A673 (cell line): Measurements from ENCODE around the gene LFNG. TPM values are rescaled to one million over a fixed set of nuclear protein-coding genes. Genes with fewer than 3 reads are reported as not detected.

Source experiments
- BruUV-seq: library from RNA; stranded (reverse); fragments of 400-500 nt; replicated peaks from 2 replicates; lab custom pipeline; 2021; lab: Mats Ljungman, UMichigan
- CTCF ChIA-PET: fragments of 300-600 bp; sonication (Branson Sonifier 250); formaldehyde crosslinking; loops from one replicate; lab custom pipeline; 2022; ENCODE audit warnings: antibody characterized with exemption; lab: Charles Lee
- POLR2A ChIA-PET: fragments of 300-600 bp; sonication (Branson Sonifier 250); formaldehyde crosslinking; loops from one replicate; lab custom pipeline; 2022; ENCODE audit warnings: antibody characterized with exemption; ENCODE audit not compliant: low non-redundant PET; lab: Charles Lee
- DNase-seq: peaks from one replicate; pipeline ENCODE4 v3.0.0-alpha.2; 2015; ENCODE audit warnings: low spot score
- H3K27ac ChIP-seq: fragments of 200-600 bp; sonication (generic); 2 replicates; pipeline ENCODE4 v1.5.1; 2016; ENCODE audit warnings: mixed run types, low read depth, mild to moderate bottlenecking, mixed read lengths, antibody characterized with exemption, low read length; ENCODE audit not compliant: poor library complexity, severe bottlenecking
- H3K27me3 ChIP-seq: fragments of 200-600 bp; sonication (generic); replicated peaks from 2 replicates; pipeline ENCODE4 v1.6.1; 2017; ENCODE audit warnings: mixed run types, low read depth, mild to moderate bottlenecking, mixed read lengths, antibody characterized with exemption, low read length; ENCODE audit not compliant: insufficient read depth, poor library complexity
- H3K36me3 ChIP-seq: fragments of 200-600 bp; sonication (generic); 2 replicates; pipeline ENCODE4 v1.6.1; 2016; ENCODE audit warnings: mixed run types, mild to moderate bottlenecking, mixed read lengths, antibody characterized with exemption, low read length; ENCODE audit not compliant: insufficient read depth, poor library complexity, severe bottlenecking
- H3K4me1 ChIP-seq: fragments of 200-600 bp; sonication (generic); 2 replicates; pipeline ENCODE4 v1.6.1; 2017; ENCODE audit warnings: mixed run types, mild to moderate bottlenecking, mixed read lengths, antibody characterized with exemption, low read length; ENCODE audit not compliant: insufficient read depth, poor library complexity, severe bottlenecking
- H3K4me3 ChIP-seq: fragments of 200-600 bp; sonication (generic); 2 replicates; pipeline ENCODE4 v1.5.1; 2016; ENCODE audit warnings: low read depth, mixed run types, mild to moderate bottlenecking, mixed read lengths, low read length; ENCODE audit not compliant: poor library complexity, severe bottlenecking
- H3K9me3 ChIP-seq: fragments of 200-600 bp; sonication (generic); 2 replicates; pipeline ENCODE4 v1.6.1; 2016; ENCODE audit warnings: mixed run types, low read depth, mild to moderate bottlenecking, mixed read lengths, antibody characterized with exemption, low read length; ENCODE audit not compliant: poor library complexity, severe bottlenecking
- EZH2 ChIP-seq: fragments of 200-600 bp; sonication (generic); IDR thresholded peaks from 2 replicates; pipeline ENCODE4 v1.6.1; 2017; ENCODE audit warnings: borderline replicate concordance, low read depth, mild to moderate bottlenecking, mixed read lengths, antibody characterized with exemption, low read length; ENCODE audit not compliant: poor library complexity, severe bottlenecking
- intact Hi-C: fragments of 100-400 bp; cut with micrococcal nuclease; formaldehyde crosslinking; loops from one replicate; pipeline ENCODE4 v1.10.0; 2022; ENCODE audit not compliant: unreplicated experiment
- total RNA-seq: library from RNA; stranded (reverse); gene quantifications from 2 replicates; pipeline ENCODE4 v1.2.3, GENCODE V29; 2021
- TF ChIP-seq, protein P1 (sequence below): fragments of 300-800, 200-600 bp; sonication (generic); conservative IDR thresholded peaks from 2 replicates; pipeline ENCODE4 v1.5.1; 2017; ENCODE audit warnings: low read depth, mild to moderate bottlenecking, antibody characterized with exemption, low read length, moderate library complexity, mixed read lengths

The LFNG gene
- total RNA-seq, 1 experiment from 2014 or later, result 11.7 TPM

- H3K4me1 ChIP-seq, result peaks cover 43% of the 10 kb centered on the region
- no TSS peak for BruUV-seq
- intact Hi-C loops, result no loop called here
- H3K27ac ChIP-seq, result no peak overlapping the region
- TF ChIP-seq, protein P1, sequence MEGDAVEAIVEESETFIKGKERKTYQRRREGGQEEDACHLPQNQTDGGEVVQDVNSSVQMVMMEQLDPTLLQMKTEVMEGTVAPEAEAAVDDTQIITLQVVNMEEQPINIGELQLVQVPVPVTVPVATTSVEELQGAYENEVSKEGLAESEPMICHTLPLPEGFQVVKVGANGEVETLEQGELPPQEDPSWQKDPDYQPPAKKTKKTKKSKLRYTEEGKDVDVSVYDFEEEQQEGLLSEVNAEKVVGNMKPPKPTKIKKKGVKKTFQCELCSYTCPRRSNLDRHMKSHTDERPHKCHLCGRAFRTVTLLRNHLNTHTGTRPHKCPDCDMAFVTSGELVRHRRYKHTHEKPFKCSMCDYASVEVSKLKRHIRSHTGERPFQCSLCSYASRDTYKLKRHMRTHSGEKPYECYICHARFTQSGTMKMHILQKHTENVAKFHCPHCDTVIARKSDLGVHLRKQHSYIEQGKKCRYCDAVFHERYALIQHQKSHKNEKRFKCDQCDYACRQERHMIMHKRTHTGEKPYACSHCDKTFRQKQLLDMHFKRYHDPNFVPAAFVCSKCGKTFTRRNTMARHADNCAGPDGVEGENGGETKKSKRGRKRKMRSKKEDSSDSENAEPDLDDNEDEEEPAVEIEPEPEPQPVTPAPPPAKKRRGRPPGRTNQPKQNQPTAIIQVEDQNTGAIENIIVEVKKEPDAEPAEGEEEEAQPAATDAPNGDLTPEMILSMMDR, result 0 out of 2 replicates have a peak, but pooled peaks have one; percentile 9
- TF ChIP-seq EZH2, result no peak
- no peaks in the 10 kb centered on the region for H3K36me3 ChIP-seq
- ChIA-PET POLR2A (interaction anchor here (0.7 kb wide), 1 partner anchor 1175 kb away, joined by 6 read pairs; no protein-coding TSS in a partner anchor), CTCF (no interaction called here)
- no peaks in the 10 kb centered on the region for H3K9me3 ChIP-seq
- DNase-seq, result no peak
- peak overlapping the region; percentile 59 for H3K4me3 ChIP-seq
- H3K27me3 ChIP-seq, result no peaks in the 10 kb centered on the region
Measured at GRCh38 chr7:2520131-2520760, 672 bp downstream of the LFNG start.

- POLR2A ChIA-PET, result interaction anchor here (0.7 kb wide), 1 partner anchor 1176 kb away, joined by 6 read pairs; no protein-coding TSS in a partner anchor
- peak overlapping the region; percentile 59 for H3K4me3 ChIP-seq
- no peaks in the 10 kb centered on the region for H3K36me3 ChIP-seq
- no peaks in the 10 kb centered on the region for H3K27me3 ChIP-seq
- TF ChIP-seq EZH2, result no peak
- TF ChIP-seq, protein P1, result no peak
- peak; percentile 53 for DNase-seq
- no peaks in the 10 kb centered on the region for H3K9me3 ChIP-seq
- intact Hi-C loops, result no loop called here
- CTCF ChIA-PET, result no interaction called here
- peaks cover 43% of the 10 kb centered on the region for H3K4me1 ChIP-seq
- BruUV-seq, result TSS peak; percentile 61
- no peak overlapping the region for H3K27ac ChIP-seq
Measured at GRCh38 chr7:2520761-2521290, 1.3 kb downstream of the LFNG start.

- H3K27ac ChIP-seq, result no peak overlapping the region
Measured at GRCh38 chr7:2521341-2521745, 1.8 kb downstream of the LFNG start.

More at GRCh38 chr7:2521341-2521745, 1.8 kb downstream of the LFNG start:
- no TSS peak for BruUV-seq
- DNase-seq, result no peak
- intact Hi-C loops, result no loop called here
- Histone ChIP-seq H3K9me3 (no peaks in the 10 kb centered on the region), H3K36me3 (no peaks in the 10 kb centered on the region), H3K27me3 (no peaks in the 10 kb centered on the region), H3K4me3 (peak overlapping the region; percentile 59), H3K4me1 (peaks cover 43% of the 10 kb centered on the region)
- ChIA-PET POLR2A (no interaction called here), CTCF (no interaction called here)
- TF ChIP-seq, protein P1, result no peak
- no peak for TF ChIP-seq EZH2
